Stimulated activated CD4-positive, alpha-beta T cell treated with anti-CD3 and anti-CD28 coated beads, Interleukin-4, amount 100 ng/mL, for 1 hour (primary cell): ENCODE data around the gene NTSR1.
A peak's percentile ranks its signal among the peaks of the same experiment; 100 is the strongest.

ENCODE experiments used
- DNase-seq: peaks from one replicate; pipeline ENCODE4 v3.0.0-alpha.2; 2020

NTSR1 gene

DNA sequence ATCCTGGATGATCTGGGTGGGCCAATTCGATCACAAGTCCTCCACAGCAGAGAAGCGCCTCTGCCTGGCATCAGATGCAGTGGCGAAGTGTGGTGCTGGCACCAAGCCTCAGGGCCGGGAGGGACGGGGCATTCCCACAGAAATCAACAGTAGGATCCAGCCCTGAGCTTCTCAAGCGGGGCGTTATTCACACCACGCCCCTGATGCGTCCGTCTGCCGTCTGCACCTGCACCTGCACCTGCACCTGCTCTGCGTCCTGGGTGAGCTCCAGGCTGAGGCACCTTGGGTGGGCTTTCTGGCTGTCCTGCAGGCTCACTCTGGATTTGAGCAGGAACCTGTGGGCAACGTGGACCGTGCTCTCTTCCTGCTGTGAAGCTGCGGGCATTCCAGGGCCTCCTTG is 13.8 kb upstream of the NTSR1 start:
- no peak for DNase-seq

DNA sequence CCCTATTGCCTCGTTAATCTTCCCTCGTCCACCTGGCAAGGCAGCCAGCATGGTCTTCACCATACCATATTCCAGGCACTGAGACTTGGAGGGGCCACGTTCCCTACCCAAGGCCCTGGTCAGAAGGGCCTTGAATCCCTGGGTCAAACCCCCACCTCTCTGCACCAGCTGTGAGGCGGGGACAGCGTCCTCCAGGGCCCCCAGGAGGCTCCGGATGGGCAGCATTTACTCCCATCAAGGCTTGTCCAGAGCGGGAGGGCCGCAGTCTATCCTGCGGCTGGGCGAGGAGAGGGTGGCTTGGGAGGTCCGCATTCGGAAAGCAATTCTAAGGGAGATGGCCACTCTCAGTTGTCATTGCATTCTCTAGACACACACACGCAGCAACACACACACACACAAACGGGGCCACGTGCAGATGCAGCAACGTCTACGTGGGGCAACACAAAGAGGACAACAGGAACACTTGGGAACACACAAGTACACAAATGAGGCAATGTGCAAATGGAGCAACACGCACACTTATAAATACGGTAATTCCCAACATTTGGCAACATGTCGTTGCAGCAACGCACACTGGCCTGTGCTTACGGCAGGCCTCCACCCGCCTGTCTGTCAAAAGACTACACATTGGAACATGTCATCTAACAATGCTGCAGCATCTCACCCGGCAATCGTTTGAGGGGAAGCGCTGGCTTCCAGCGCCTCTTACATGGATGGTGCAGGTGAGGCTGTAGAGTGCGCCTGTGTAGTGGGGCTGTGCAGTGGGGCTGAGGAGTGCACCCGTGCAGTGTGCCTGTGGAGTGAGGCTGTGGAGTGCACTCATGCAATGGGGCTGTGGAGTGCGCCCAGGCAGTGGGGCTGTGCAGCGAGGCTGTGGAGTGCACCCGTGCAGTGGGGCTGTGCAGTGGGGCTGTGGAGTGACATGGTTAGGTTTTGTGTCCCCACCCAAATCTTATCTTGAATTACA is 12.9 kb upstream of the NTSR1 start:
- no peak for DNase-seq

DNA sequence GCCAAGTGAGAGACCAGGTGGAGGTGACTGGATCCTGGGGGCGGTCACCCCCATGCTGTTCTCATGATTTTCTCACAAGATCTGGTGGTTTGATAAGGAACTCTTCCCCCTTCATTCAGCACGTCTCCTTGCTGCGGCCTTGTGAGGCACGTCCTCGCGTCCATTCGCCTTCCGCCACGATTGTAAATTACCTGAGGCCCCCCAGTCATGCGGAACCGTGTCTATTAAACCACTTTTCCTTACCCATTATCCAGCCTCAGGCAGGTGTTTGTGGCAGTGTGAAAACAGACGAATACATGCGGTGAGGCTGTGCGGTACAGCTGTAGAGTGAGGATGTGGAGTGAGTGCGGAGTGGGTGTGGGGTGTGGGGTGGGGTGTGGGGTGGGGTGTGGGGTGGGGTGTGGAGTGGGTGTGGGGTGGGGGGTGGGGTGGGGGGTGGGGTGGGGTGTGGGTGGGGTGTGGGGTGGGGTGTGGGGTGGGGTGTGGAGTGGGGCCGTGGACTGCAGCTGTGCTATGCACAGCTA is 12.1 kb upstream of the NTSR1 start:
- DNase-seq: no peak

DNA sequence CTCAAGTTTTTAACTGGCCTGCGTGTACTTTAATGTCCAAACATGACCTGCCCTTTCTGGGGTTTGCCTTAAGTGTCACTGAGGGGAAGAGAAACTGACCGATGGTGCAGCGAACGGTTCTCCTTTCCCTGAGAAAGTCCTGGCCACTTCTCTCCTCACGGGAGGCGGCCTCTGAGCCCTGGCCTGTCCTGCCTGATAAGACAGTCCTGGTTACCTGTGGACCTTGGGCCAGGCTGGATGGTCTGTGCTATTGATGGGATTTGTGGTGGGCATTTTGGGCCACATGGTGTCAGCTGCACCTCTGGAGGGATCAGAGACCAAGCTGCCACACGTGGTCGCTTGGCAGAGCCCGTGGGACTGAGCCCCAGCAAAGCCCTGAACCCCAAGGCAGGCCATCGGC is 11.6 kb upstream of the NTSR1 start:
- no peak for DNase-seq

DNA sequence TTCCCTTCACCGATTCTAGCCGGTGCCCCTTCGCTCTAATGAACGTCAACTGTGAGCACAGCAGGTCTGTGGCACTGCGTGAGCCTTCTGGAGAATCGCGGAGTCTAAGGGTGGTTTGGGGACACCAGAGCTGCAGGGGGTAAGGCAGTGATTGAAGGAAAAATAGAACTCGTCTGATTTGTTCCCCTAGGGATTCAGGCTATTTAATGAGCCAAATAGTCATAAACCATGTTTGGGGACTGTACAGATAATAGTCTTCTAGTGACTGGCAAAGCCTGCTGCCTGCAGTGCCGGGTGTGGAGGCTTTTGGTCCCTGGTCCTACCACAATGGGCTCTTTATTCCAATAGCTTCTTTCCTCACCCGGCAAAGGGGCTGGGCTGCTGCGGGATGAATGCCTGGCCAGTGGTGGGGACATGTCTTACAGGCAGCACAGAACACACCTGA is 11.1 kb upstream of the NTSR1 start:
- DNase-seq: no peak

DNA sequence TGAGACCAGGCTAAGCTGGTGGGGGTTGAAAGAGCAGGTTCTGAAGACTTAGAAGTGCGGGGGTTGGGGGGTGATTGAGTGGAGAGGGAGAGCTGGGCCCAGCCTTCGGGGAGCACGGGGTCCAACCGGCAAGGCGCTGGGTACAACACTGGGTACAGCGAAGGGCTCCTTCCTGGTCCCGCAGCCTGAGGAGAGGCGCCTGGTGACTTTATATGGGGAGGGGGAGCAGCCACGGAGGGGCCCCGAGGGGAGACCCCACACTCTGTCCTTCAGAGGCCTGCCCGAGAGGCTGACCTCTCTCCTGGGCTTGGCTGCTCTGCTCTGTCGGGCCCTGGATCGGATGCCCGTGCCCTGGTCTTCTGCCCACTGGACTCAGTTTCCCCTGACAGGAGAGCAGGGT is 10.4 kb upstream of the NTSR1 start:
- DNase-seq: no peak

DNA sequence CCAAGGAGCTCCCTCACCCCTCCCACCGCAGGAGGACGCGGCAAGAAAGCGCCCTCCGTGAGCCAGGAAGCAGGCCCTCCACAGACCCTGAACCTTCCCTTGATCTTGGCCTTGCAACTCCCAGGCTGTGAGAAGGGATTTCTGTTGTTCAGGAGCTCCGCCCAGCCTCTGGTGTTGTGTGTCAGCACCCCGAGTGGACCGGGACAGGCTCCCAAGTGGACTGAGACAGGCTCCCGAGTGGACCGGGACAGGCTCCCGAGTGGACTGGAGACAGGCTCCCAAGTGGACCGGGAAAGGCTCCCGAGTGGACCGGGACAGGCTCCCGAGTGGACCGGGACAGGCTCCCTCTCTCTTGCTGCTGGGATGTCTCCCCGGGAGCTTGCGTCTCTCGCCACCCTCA is 9.3 kb upstream of the NTSR1 start:
- DNase-seq: no peak

DNA sequence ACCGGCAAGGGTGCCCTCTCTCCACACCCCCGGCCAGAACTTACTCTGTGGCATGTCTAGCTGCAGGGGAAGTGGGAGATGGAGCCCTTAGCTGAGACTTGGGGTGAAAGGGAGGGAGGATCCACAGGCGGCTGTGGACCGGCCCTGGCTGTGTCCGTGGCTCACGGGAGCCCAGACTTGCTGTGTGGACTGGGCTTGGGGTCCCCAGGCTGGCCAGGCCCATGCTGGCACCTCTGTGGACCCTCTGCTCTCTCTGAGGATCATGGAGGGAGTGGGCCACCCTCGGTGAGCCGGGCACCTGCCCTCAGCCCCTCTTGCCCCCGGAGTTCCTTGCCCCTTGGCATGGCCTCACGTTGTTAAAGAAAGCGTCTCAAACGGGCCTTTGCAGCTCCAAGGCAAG is 8.9 kb upstream of the NTSR1 start:
- no peak for DNase-seq

DNA sequence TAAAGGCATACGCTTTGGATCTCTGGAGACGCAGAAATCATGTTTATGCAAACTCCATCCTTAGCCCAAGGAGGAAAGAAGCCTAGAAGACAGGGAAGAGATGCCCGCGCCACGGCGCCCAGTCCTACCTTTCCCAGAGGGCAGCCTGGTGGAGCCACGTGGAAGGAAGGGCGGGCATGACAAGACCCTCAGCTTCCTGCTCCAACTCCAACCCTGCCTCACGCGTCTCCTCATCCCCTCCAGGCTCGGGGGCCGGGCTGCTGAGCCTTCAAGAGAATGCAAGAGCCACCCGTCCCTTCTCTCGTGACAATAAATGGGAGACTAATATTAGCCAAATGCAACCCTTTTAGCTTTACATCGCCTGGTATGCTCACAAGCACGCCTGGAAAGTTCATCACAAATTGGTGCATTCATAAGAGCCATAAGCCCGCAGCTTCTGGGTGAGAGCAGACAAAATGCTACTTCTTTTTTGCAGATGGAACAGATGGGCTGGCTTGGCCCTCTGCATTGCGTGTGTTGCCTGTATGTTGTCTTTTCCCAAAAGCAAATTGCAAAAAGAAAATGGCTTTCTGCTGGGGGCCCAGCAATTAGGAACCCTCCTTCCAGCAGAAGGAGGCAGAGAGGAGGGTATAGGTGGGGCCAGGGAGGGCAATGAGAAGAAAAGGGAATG is 8.2 kb upstream of the NTSR1 start:
- no peak for DNase-seq

DNA sequence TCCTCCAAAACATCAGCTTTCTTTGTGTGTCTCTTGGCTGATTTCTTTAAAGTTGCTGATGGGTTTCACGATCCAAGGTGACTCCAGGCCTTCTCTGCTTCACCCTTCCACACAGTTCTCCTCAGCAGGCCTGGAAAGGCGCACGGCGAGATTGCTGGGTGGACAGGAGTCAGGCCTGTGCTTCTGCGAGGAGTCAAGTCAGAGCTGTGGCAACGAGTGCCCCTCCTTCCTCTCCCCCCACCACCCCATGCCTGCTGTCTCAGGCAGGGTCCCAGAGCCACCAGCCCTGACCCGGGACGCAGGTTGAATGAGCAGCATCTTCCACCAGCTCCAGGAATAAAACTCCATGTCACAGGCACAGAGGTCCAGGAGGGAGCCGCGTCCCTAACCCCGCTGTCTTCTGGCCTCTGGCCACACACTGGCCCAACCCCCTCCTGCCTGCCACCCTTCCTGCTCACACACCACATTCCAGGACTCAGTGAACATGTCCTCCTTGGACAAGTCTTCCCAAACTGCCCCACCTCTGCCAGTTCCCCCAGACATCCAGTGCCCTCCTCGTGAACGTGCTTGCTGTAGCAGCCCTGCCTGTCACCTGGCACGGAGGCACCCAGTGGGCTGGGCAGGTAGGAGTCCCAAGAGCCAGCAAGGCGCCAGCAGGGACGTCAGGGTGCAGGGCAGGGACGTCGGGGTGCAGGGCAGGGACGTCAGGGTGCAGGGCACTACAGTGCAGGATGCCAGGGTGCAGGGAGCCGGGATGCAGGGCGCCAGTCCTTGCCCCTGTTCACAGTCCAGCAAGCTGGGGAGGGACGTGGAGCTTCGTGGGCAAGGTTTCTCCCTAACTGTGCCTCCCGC is 7.2 kb upstream of the NTSR1 start:
- DNase-seq: no peak

DNA sequence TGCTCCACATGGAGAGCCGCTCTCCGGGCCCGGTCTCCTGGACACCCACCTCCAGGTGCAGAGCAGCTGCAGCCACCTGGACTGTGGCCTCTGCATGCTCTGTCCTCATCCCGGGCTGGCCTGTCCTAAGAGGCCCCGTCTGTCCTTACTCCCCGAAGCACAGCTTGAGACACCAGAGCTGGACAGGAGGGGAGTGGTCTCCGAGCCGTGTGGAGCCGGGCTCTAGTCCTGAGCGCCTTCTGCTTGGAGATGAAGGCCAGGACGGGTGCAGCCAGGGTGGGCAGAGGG is 6.7 kb upstream of the NTSR1 start:
- DNase-seq: no peak

DNA sequence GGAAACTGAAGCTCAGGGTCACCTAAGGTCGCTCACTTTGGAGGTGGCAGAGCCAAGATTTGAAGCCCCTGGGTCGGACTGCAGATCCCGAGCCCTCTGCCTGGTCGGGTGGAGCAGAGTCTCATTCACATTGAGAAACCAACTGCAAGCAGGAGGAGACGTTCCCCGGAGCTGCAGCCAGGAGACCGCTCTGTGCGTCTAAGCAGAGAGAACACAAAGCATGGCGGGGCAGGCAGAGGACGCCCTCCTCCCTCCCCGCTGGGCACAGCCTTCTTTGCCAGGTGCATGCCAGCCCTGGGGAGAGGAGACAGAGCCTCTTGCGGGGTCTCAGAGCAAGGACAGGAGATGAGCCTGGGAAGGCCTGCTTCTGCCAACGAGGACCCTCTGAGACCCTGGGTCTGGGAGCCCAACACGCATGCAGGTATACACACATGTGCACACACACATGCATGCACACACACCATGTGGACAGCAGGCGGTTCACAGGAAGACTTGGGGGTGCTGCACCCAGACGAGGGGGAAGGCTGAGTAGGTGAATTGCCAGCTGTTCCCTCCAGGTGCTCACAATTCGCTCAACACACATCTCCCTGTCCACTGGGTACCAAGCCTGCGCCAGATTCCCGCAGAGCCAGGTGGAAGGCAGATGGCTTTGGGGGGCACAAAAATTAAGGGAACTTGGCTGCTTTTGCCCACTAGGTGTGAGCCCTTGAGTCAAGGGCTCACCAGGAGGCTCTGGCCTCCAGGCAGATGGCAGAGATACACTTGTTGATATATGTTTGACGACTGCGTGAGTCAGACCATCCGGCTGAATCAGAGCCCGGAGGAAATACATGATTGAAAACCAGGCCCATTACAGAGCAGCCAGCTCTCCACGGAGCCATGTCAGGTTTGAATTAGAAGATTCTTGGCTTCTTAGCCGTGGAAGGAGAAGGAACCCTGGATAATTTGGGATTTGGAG is 5.5 kb upstream of the NTSR1 start:
- no peak for DNase-seq

DNA sequence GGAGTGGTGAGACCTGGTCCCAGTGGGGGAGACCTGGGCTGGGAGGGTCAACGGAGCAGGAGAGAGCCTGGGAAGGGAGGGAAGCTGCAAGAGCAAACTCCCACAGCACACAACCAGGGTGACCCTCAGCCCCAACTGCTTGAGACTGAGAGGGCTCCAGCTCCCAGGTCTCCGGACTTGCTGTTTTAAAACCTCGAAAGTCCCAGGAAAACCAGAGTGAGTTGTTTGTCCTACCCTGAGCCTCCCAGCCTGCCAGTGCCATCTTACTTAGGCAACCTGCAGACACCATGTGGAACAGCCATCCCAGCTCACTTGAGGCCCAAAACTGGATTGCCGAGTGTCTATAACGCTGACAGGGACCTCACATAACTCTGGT is 4.8 kb upstream of the NTSR1 start:
- no peak for DNase-seq

DNA sequence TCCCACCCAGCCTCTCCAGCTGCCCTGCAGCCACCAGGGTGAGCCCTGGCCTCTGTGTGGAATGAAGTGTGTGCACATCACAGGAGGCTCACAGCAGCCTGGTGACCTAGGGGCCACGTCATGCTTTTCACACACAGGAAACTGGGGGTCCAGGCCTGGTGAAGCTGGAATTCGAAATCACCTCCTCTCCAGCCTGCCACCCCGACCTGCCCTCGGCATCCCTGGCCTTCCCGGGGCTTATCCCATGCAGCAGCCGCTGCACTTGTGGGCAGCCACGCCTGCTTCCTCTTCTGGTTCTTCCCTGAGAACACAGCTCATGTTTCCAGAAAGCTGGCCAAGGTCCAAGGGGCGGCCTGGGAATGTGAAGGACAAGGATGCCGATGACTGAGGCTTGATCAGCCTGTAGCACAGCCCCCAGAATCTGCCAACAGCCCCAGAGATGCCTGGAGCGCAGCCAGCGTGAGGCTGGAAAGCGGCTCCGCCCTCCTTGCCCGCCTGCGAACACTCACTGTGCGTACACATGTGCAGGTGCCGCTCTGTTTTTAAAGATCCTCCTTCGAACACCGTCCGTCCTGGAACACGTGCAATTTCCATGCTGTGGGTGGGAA is 4.2 kb upstream of the NTSR1 start:
- DNase-seq: no peak

DNA sequence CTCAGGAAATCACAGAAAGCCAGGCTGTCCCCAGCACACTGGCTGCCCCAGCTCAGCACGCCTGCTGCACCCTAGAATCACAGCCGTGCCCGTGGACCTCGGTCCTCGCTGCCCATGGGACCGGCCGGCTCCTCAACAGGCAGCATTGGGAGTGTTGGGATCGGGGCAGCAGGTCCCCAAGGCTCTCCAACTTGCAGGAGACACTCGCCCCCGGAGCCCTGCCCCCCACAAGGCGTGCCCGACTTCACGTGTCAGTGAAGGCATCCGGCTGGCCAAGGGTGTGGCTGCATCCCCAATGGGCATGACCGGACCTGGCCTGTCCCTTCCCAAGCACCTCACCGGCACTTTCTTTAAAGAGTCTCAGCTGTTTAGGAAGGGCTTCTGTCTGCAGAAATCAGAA is 3.0 kb upstream of the NTSR1 start:
- no peak for DNase-seq

DNA sequence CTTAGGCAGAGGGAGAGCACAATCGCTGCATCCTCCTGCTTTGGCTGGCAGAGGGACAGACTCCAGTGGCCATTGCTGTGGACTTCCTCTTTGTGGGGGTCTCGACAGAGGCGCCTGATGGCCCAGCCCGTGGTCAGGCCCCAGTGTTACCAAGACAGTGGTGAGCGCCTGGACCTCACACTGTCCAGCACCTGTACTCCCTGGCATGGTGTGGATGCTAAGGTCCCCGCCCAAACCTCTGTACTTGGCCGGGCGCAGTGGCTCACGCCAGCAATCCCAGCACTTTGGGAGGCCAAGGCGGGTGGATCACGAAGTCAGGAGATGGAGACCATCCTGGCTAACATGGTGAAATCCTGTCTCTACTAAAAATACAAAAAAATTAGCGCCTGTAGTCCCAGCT is 2.3 kb upstream of the NTSR1 start:
- no peak for DNase-seq

DNA sequence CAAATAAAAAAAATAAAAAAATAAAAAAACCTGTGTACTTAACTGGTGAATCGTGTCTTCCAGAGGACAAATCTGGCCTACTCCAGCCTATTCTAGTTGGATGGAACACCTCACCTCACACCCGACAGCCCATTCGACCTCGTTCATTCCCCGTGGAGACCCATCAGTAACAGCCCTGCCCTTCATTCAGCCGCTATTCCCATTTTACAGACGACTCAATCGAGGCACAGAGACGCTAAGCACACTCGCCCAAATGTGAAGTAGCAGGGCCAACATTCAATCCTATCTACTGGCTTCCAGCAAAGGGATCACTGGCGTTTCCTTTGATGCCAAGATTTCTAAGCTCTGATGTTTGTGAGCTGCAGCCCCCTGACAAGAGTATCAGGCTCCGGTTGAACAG is 1.8 kb upstream of the NTSR1 start:
- DNase-seq: no peak

DNA sequence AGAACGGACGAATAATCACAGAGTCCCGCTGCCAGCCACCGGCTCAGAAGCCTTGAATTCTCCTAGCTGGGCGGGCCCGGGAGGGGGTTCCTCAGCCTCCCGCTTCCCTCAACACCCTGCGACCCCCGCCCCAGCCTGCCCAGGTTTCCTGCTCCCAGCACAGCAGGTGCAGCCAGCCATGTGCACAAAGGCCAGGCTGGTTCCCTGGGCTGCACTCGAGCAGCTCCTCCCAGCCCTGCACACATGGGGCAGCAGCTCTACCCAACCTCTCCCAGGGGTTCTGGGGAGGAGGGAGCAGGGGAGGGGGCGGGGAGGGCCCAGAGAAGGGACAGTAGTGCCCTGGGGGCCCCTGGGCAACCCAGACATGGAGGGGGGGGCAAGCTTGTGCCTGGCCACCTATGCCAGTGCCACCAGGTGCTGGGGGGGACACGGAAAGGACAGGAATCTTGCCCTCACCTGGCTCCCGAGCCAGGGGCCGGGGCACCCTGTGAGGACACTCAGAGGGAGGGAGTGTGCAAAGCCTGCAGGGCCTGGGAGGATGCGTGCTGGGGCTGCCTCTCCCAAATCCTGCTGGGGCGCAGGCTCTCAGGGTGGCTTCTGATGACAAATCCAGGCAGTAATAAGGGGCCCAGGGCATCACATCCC is 1.2 kb upstream of the NTSR1 start:
- DNase-seq: no peak

DNA sequence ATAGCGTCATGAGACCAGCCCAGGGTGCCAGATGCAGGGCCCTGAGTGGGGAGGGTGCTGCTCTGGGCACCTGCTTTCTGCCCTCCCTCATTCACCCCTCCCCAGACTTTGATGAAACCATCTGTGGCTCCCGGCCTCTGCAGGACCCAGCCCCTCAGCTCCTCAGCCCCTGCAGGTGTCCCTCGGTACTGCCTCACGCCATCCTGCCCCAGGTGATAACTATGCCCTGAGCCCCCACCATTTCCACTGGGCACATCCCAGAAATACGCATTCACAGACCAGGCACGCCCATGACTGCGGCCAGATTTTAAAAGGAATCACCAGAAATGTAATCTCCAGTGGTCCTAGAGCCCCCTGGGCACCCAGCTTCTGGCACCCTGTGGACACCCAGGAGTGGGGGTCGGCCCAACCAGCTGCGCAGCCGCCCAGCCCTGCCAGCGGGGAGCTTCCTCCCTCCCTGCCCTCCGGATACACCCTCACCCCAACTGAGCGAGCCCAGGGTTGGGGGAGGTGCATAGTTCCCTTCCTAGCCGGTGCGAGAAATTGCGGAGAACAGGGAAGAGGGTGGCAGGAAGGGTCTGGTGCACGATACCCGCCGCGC is 615 bp upstream of the NTSR1 start:
- DNase-seq: peak; percentile 34

DNA sequence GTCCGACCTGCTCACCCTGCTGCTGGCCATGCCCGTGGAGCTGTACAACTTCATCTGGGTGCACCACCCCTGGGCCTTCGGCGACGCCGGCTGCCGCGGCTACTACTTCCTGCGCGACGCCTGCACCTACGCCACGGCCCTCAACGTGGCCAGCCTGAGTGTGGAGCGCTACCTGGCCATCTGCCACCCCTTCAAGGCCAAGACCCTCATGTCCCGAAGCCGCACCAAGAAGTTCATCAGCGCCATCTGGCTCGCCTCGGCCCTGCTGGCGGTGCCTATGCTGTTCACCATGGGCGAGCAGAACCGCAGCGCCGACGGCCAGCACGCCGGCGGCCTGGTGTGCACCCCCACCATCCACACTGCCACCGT is 885 bp downstream of the NTSR1 start:
- no peak for DNase-seq
